Motor neuron (in vitro differentiated cells): ENCODE measurements around the gene DPM3. TPM values are rescaled to one million over a fixed set of nuclear protein-coding genes. Genes with fewer than 3 reads are reported as not detected.
A peak's percentile ranks its signal among the peaks of the same experiment; 100 is the strongest.

Source experiments
- ATAC-seq, 8 experiments: fragments of 200-7000 bp; cut with Tn5 transposase; replicated peaks in 6 of 8; 2 replicates each; pipeline ENCODE4 v1.8.0; 2021; ENCODE audit warnings: mild to moderate bottlenecking in 8 of 8, moderate library complexity in 8 of 8
- H3K27ac ChIP-seq, 2 donors: fragments of 250-450 bp; sonication (Bioruptor Pico); 2 replicates each; pipeline ENCODE4 v1.9.0; 2021; ENCODE audit warnings: antibody characterized with exemption in 2 of 2, mild to moderate bottlenecking in 2 of 2, moderate library complexity in 1 of 2
- H3K4me1 ChIP-seq, 2 donors: fragments of 250-450 bp; sonication (Bioruptor Pico); replicated peaks in 1 of 2; 2 replicates each; pipeline ENCODE4 v1.6.1; 2021; ENCODE audit warnings: antibody characterized with exemption in 2 of 2, mild to moderate bottlenecking in 2 of 2, moderate library complexity in 1 of 2
- H3K4me3 ChIP-seq, 5 donors: fragments of 250-450 bp; sonication (Bioruptor Pico); 2 replicates each; pipeline ENCODE4 v1.9.0; 2021; ENCODE audit warnings: antibody characterized with exemption in 5 of 5, mild to moderate bottlenecking in 5 of 5, moderate library complexity in 4 of 5
- WGBS, 10 experiments: fragments of 450-650 bp; shearing (Covaris generic); methylation state at CpG; one replicate each; pipeline ENCODE4 v1.0.0; 2022; 5-methylcytosine and 5-hydroxymethylcytosine counted together
- in situ Hi-C, 9 experiments: fragments of 400-800 bp; cut with MboI; loops; one replicate each; pipeline ENCODE4 v1.15.0; 2021; ENCODE audit warnings: low sequenced_read_pairs in 9 of 9, low pct_unique_long_range_greater_than_20kb in 2 of 9; ENCODE audit not compliant: unreplicated experiment in 9 of 9
- total RNA-seq, 8 experiments: library from RNA; unstranded; fragments of 300-600 nt; gene quantifications; 2 replicates each; pipeline versions ENCODE4 v1.2.3 to v1.2.4, GENCODE V29; 2022

Gene DPM3
- total RNA-seq, 8 experiments from 2014 or later, result 54.1 to 173 (median 119) TPM

DNA sequence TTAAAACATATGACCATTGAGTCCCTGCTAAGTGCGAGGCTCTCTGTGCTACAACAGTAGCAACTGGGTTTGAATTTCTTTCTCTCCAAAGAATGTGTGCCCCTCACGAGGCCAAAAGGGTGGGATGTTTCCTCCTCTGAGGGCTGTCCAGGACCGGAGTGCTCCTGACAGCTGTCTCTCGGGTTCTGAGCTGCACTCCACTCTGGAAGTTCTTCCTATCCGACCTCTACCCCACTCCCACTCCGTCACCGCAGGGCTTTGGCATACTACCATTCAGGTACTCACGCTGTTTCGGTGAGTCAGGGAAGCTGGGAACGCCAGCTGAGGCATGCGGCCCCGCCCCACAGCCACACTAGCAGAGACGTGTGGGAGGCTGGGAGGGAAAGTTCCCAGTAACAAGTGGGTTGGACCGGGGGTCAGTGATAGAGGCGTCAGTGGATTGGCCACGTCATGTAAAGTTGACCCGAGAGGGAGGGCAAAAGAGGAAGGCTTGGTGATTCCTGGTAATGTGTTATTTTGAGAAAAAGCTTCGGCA is 5.4 kb downstream of the DPM3 start:
- Histone ChIP-seq H3K4me3 (peak overlapping the region; percentile 65 to 81 (median 69)), H3K4me1 (peaks cover 25% of the 10 kb centered on the region in 2 donors), H3K27ac (peak overlapping the region; percentile 78 to 83)
- in situ Hi-C loops, result no loop called here
- ATAC-seq, result peak; percentile 43 to 70 (median 50)
- 0 to 25% (median 5%) methylated on average over 1 to 14 of the region's 18 CpGs; no CpG with 5 or more reads in 2 of the 10 experiments for WGBS, 10 experiments

DNA sequence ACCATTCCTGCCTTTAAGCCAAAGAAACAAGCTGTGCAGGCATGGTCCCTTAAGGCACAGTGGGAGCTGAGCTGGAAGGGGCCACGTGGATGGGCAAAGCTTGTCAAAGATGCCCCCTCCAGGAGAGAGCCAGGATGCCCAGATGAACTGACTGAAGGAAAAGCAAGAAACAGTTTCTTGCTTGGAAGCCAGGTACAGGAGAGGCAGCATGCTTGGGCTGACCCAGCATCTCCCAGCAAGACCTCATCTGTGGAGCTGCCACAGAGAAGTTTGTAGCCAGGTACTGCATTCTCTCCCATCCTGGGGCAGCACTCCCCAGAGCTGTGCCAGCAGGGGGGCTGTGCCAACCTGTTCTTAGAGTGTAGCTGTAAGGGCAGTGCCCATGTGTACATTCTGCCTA is 6.0 kb downstream of the DPM3 start:
- WGBS, 10 experiments, result 33 to 67% (median 57%) methylated on average over 1 of the region's 1 CpG; no CpG with 5 or more reads in 7 of the 10 experiments
- Histone ChIP-seq H3K4me1 (peaks cover 23 to 27% of the 10 kb centered on the region in 2 donors), H3K27ac (no peak overlapping the region), H3K4me3 (peak overlapping the region in 3 of 5 donors; percentile 65 to 81 (median 69))
- no peak for ATAC-seq
- in situ Hi-C loops, result no loop called here

- 74 to 100% (median 88%) methylated on average over 1 to 5 of the region's 7 CpGs; no CpG with 5 or more reads in 4 of the 10 experiments for WGBS, 10 experiments
- H3K4me3 ChIP-seq, result no peak overlapping the region
- no peak overlapping the region for H3K27ac ChIP-seq
- no peak for ATAC-seq
- in situ Hi-C loops, result no loop called here
- peaks cover 20 to 27% of the 10 kb centered on the region in 2 donors for H3K4me1 ChIP-seq
Observed at GRCh38 chr1:155133799-155134281, 6.5 kb downstream of the DPM3 start.

DNA sequence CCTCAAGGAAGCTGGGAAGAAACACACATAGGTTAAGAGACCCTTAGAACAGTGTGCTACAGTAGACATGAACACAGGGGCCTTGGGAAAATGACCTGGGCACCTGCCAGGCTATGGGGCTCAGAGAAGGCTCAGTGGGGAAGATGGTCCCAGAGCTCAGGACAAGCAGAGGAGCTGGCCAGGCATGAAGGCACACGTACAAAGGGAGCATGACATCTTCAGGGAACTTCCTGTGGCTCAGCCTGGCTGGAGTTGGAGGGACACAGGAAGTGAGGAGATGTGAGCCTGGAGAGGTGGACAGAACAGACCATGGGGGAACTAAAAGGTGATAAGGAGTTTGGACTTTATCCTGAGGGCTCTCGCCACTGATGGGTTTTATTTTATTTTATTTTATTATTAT is 8.5 kb downstream of the DPM3 start:
- no peak overlapping the region for H3K27ac ChIP-seq
- no peak overlapping the region for H3K4me3 ChIP-seq
- H3K4me1 ChIP-seq, result peaks cover 27 to 37% of the 10 kb centered on the region in 2 donors
- ATAC-seq, result no peak
- in situ Hi-C loops, result no loop called here
- 50 to 100% (median 80%) methylated on average over 1 to 2 of the region's 2 CpGs; no CpG with 5 or more reads in 4 of the 10 experiments for WGBS, 10 experiments

- in situ Hi-C loops, result no loop called here
- H3K4me3 ChIP-seq, result no peak overlapping the region
Observed at GRCh38 chr1:155131285-155131684, 9.0 kb downstream of the DPM3 start.

DNA sequence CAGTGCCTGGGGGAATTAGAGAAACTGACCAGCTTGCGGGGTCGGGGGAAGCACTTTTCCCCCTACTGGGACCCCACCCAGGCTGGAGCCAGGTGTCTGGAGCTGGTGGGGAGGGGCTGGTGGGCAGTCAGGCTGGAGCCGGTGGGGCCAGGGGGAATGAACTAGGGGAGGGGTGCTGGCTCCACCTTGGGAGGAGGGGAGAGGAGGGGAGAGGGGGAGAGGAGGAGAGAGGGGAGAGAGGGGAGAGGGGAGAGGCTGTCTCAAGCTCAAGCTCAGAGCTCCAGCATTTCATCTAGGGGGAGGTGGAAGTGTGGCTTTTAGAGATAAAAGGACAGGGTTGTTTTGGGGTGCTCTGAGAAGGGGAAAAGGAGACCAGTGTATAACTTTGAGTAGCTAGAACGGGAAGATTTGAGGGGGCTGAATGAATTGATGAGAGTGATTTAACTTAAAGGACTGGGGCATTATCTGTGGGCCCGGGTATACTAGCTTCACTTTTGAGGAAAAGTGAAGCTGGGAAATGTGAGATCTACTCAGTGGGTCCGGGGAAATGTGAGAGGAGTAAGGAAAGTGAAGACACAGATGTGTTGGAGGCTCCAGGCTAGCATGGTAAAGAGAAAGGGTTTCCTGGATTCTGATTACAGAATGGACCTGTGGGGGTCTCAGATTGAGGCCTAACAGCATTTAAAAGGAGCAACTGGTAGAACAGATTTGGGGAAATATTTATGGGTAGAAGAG is 9.9 kb downstream of the DPM3 start:
- in situ Hi-C loops, result no loop called here
- WGBS, 10 experiments, result 11 to 63% (median 40%) methylated on average over 1 to 4 of the region's 6 CpGs
- H3K27ac ChIP-seq, result no peak overlapping the region
- no peak for ATAC-seq
- peak overlapping the region in 2 of 5 donors; percentile 8 to 17 for H3K4me3 ChIP-seq
- peaks cover 31 to 45% of the 10 kb centered on the region in 2 donors for H3K4me1 ChIP-seq

More at GRCh38 chr1:155131285-155131684, 9.0 kb downstream of the DPM3 start:
- no peak for ATAC-seq
- no peak overlapping the region for H3K27ac ChIP-seq
- WGBS, 10 experiments, result 76 to 97% (median 92%) methylated on average over 3 to 7 of the region's 8 CpGs; no CpG with 5 or more reads in 3 of the 10 experiments
- peaks cover 26 to 39% of the 10 kb centered on the region in 2 donors for H3K4me1 ChIP-seq

- in situ Hi-C loops, result no loop called here
- Histone ChIP-seq H3K4me3 (peak overlapping the region in 2 of 5 donors; percentile 38 to 46), H3K27ac (no peak overlapping the region), H3K4me1 (peaks cover 26 to 38% of the 10 kb centered on the region in 2 donors)
- WGBS, 10 experiments, result 0 to 60% (median 18%) methylated on average over 1 to 6 of the region's 14 CpGs; no CpG with 5 or more reads in 2 of the 10 experiments
- no peak for ATAC-seq
Observed at GRCh38 chr1:155128755-155129473, 11.4 kb downstream of the DPM3 start.

DNA sequence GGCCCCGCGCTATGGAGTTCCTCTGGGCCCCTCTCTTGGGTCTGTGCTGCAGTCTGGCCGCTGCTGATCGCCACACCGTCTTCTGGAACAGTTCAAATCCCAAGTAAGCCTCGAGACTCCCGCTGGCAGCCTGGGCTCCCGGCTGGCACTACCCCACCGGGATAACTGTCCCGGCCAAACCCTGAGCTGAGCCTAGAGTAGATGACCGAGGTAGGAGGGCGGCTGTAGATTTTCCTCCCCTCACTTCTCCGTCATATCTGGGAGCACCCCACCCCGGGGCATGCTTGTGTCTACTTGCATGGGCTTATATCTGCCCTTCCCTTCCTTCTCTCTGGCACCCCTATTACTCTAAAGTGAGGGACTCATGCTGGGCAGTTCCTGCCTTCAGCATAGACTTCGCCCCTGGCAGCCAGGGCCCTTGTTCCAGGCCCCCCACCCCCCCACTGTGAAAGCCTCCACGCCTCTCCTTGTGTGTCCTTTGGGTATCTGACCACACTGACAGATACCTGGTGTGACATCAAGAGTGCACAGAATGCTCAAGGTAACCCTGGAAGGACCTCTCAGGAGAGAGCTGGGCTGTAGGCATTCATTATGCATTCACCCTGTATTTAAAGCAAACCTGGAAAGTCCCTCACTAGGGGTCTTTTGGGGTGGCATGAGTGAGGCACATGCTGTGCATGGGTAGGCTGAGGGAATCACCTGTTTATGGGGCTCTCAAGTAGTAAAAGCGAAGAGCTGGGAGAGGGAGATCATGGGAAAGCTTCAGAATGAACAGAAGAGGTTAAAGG is 12.2 kb downstream of the DPM3 start:
- in situ Hi-C loops, result no loop called here
- no peak overlapping the region for H3K27ac ChIP-seq
- H3K4me1 ChIP-seq, result peaks cover 26 to 38% of the 10 kb centered on the region in 2 donors
- peak in 3 of 8 experiments; percentile 1 to 11 (median 11) for ATAC-seq
- H3K4me3 ChIP-seq, result peak overlapping the region; percentile 26 to 46 (median 33)
- WGBS, 10 experiments, result 0 to 35% (median 12%) methylated on average over 1 to 10 of the region's 17 CpGs; no CpG with 5 or more reads in 5 of the 10 experiments

GRCh38 chr1:155127105-155127966 is 13.0 kb downstream of the DPM3 start, which contains the start of gene EFNA1:
TSS of gene EFNA1 (plus strand) at chr1:155127876. CDS start at chr1:155127978, 102 bp downstream.
- in situ Hi-C loops, result no loop called here
- ATAC-seq, result peak; percentile 59 to 70 (median 64)

DNA sequence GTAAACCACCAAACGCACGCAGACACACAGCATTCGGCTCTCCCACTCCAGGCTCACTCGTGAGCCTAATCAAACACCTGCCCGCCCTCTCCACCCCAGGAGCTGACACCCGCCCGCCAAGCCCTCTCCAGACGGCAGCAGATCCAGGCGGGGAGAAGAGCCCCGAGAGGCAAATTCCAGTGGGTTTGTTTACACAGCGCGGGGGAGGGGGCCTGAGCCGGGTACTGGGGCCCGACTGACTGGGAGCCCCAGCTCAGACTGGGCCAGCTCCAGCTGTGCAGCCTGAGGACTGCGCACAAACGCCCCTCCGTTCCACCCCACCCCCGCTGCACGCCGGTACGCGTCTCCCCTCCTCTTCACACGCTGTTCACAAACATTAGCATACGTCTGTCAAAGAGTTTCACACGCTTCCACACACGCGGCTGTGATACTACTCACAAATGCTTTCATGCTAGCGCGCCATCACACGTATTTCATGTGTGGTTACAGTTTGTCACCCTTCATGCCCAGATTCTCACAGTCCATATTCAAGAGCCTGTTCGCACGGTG is 13.7 kb downstream of the DPM3 start:
- Histone ChIP-seq H3K4me1 (peaks cover 26 to 38% of the 10 kb centered on the region in 2 donors), H3K4me3 (peak overlapping the region; percentile 26 to 46 (median 33)), H3K27ac (no peak overlapping the region)
- peak; percentile 14 to 56 (median 50) for ATAC-seq
- 0 to 25% (median 0%) methylated on average over 1 to 5 of the region's 32 CpGs; no CpG with 5 or more reads in 5 of the 10 experiments for WGBS, 10 experiments
- in situ Hi-C loops, result no loop called here

More at GRCh38 chr1:155127105-155127966, 13.0 kb downstream of the DPM3 start, which contains the start of gene EFNA1:
- Histone ChIP-seq H3K27ac (no peak within 1 kb of the TSS), H3K4me1 (peaks cover 26 to 38% of the 10 kb centered on the region in 2 donors), H3K4me3 (peak within 1 kb of the TSS; percentile 26 to 46 (median 33))
- WGBS, 10 experiments, result 0 to 30% (median 0%) methylated on average over 2 to 12 of the region's 76 CpGs; no CpG with 5 or more reads in 5 of the 10 experiments

- no peak overlapping the region for H3K27ac ChIP-seq
- 3 to 16% (median 13%) methylated on average over 7 to 31 of the region's 53 CpGs; no CpG with 5 or more reads in 6 of the 10 experiments for WGBS, 10 experiments
- H3K4me3 ChIP-seq, result peak overlapping the region; percentile 26 to 46 (median 33)
- in situ Hi-C loops, result no loop called here
- peaks cover 26 to 38% of the 10 kb centered on the region in 2 donors for H3K4me1 ChIP-seq
- peak; percentile 7 to 57 (median 28) for ATAC-seq
Observed at GRCh38 chr1:155125946-155126555, 14.3 kb downstream of the DPM3 start.
